Motor neuron (in vitro differentiated cells): Measurements from ENCODE around the gene LHPP. TPM values are rescaled to one million over a fixed set of nuclear protein-coding genes. Genes with fewer than 3 reads are reported as not detected.
A peak's percentile ranks its signal among the peaks of the same experiment; 100 is the strongest.

Experiments used
- ATAC-seq, 8 experiments: fragments of 200-7000 bp; cut with Tn5 transposase; replicated peaks in 6 of 8; 2 replicates each; pipeline ENCODE4 v1.8.0; 2021; ENCODE audit warnings: mild to moderate bottlenecking in 8 of 8, moderate library complexity in 8 of 8
- H3K27ac ChIP-seq, 2 donors: fragments of 250-450 bp; sonication (Bioruptor Pico); 2 replicates each; pipeline ENCODE4 v1.9.0; 2021; ENCODE audit warnings: antibody characterized with exemption in 2 of 2, mild to moderate bottlenecking in 2 of 2, moderate library complexity in 1 of 2
- H3K4me1 ChIP-seq, 2 donors: fragments of 250-450 bp; sonication (Bioruptor Pico); replicated peaks in 1 of 2; 2 replicates each; pipeline ENCODE4 v1.6.1; 2021; ENCODE audit warnings: antibody characterized with exemption in 2 of 2, mild to moderate bottlenecking in 2 of 2, moderate library complexity in 1 of 2
- H3K4me3 ChIP-seq, 5 donors: fragments of 250-450 bp; sonication (Bioruptor Pico); 2 replicates each; pipeline ENCODE4 v1.9.0; 2021; ENCODE audit warnings: antibody characterized with exemption in 5 of 5, mild to moderate bottlenecking in 5 of 5, moderate library complexity in 4 of 5
- WGBS, 10 experiments: fragments of 450-650 bp; shearing (Covaris generic); methylation state at CpG; one replicate each; pipeline ENCODE4 v1.0.0; 2022; 5-methylcytosine and 5-hydroxymethylcytosine counted together
- in situ Hi-C, 9 experiments: fragments of 400-800 bp; cut with MboI; loops; one replicate each; pipeline ENCODE4 v1.15.0; 2021; ENCODE audit warnings: low sequenced_read_pairs in 9 of 9, low pct_unique_long_range_greater_than_20kb in 2 of 9; ENCODE audit not compliant: unreplicated experiment in 9 of 9
- total RNA-seq, 8 experiments: library from RNA; unstranded; fragments of 300-600 nt; gene quantifications; 2 replicates each; pipeline versions ENCODE4 v1.2.3 to v1.2.4, GENCODE V29; 2022

The LHPP gene
- total RNA-seq, 8 experiments from 2014 or later: 3.4 to 14.5 (median 8.6) TPM

GRCh38 chr10:124480860-124481259, 19.2 kb downstream of the LHPP start:
- H3K4me1 ChIP-seq: peaks cover 7 to 18% of the 10 kb centered on the region in 2 donors
- peak in 3 of 8 experiments; percentile 25 to 80 (median 76) for ATAC-seq
- no peak overlapping the region for H3K4me3 ChIP-seq
- in situ Hi-C loops: no loop called here
- H3K27ac ChIP-seq: peak overlapping the region in 1 of 2 donors; percentile 24
- 14 to 100% (median 48%) methylated on average over 1 to 5 of the region's 5 CpGs; no CpG with 5 or more reads in 4 of the 10 experiments for WGBS, 10 experiments

GRCh38 chr10:124481717-124482116, 20.1 kb downstream of the LHPP start:
- H3K27ac ChIP-seq: no peak overlapping the region
- WGBS, 10 experiments: 29 to 100% (median 78%) methylated on average over 1 to 6 of the region's 6 CpGs; no CpG with 5 or more reads in 2 of the 10 experiments
- H3K4me3 ChIP-seq: no peak overlapping the region
- ATAC-seq: no peak
- H3K4me1 ChIP-seq: peaks cover 7 to 18% of the 10 kb centered on the region in 2 donors
- in situ Hi-C loops: no loop called here

DNA sequence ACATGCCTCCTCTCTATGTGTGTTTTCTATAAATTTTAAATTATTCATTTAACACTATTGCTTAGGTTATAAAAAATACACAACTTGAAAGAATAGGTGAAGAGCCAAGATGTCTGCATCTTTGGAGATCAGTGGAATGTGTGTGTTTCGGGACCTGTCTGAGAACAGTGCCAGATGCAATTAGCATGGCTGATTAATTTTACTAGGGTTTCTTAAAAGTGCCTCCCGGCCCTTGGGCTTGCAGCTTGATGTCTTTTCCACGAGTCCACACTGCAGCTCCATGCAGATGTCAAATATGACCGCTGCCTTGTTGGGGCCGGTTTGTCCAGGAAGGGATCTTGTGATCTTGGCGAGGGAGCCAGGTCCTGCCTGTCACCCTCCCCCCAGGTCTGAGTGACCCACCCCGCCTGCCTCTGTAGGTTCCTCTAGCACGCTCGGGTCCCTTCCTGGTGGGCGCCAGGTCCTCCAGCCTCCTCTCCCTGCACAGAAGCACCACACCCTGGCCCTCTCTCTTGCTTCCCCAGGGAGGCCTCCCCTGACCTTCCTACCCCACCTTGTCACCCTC, 20.7 kb downstream of the LHPP start:
- Histone ChIP-seq H3K4me3 (no peak overlapping the region), H3K4me1 (peaks cover 7 to 18% of the 10 kb centered on the region in 2 donors), H3K27ac (no peak overlapping the region)
- WGBS, 10 experiments: 50 to 100% (median 83%) methylated on average over 1 to 10 of the region's 10 CpGs; no CpG with 5 or more reads in 2 of the 10 experiments
- in situ Hi-C loops: no loop called here
- no peak for ATAC-seq

GRCh38 chr10:124482876-124483275, 21.3 kb downstream of the LHPP start:
- no peak overlapping the region for H3K27ac ChIP-seq
- 50 to 90% (median 80%) methylated on average over 2 to 7 of the region's 12 CpGs; no CpG with 5 or more reads in 3 of the 10 experiments for WGBS, 10 experiments

DNA sequence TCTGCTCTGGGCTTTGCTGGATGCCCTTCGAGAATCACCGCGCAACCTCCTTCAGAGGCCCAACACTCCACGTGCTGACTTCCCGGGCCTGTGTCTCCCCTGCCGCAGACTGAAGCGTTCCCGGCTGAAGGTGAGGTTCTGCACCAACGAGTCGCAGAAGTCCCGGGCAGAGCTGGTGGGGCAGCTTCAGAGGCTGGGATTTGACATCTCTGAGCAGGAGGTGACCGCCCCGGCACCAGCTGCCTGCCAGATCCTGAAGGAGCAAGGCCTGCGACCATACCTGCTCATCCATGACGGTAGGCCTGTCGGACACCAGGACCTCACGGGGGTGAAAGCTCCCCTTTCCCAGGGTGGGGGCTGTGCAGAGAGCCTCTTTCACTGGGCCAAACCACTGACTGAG, 22.4 kb downstream of the LHPP start:
- 85 to 93% (median 90%) methylated on average over 2 to 9 of the region's 17 CpGs; no CpG with 5 or more reads in 7 of the 10 experiments for WGBS, 10 experiments
- H3K27ac ChIP-seq: no peak overlapping the region
- no peak for ATAC-seq
- in situ Hi-C loops: no loop called here
- no peak overlapping the region for H3K4me3 ChIP-seq
- H3K4me1 ChIP-seq: peaks cover 0 to 10% of the 10 kb centered on the region in 2 donors

More at GRCh38 chr10:124482876-124483275, 21.3 kb downstream of the LHPP start:
- no peak for ATAC-seq
- peaks cover 7 to 18% of the 10 kb centered on the region in 2 donors for H3K4me1 ChIP-seq
- H3K4me3 ChIP-seq: no peak overlapping the region
- in situ Hi-C loops: no loop called here

DNA sequence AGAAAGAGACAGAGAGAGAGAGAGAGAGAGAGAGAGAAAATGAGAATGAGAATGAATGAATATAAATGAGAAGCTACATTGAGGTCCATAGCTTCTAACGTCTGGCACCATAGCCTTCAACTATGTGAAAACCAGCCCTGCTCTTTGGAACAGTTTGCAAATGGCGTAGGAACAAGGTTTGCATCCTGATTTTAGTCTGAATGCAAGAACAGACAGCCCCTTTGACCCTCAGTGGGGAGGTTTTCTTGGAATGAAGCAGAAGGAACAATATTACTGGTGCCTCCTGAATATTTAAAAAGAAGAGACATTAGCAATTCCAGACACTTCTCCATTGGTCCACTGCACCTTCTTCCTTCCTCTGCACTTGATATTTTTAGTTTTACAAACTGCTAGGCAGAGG, 23.0 kb downstream of the LHPP start:
- Histone ChIP-seq H3K27ac (no peak overlapping the region), H3K4me1 (peaks cover 0 to 10% of the 10 kb centered on the region in 2 donors), H3K4me3 (no peak overlapping the region)
- peak in 2 of 8 experiments; percentile 42 to 46 for ATAC-seq
- WGBS, 10 experiments: 33 to 79% (median 61%) methylated on average over 1 to 2 of the region's 2 CpGs; no CpG with 5 or more reads in 4 of the 10 experiments
- in situ Hi-C loops: no loop called here

- Histone ChIP-seq H3K27ac (no peak overlapping the region), H3K4me3 (no peak overlapping the region), H3K4me1 (no peaks in the 10 kb centered on the region)
- WGBS, 10 experiments: 83 to 100% (median 96%) methylated on average over 1 to 5 of the region's 6 CpGs; no CpG with 5 or more reads in 1 of the 10 experiments
- ATAC-seq: no peak
- in situ Hi-C loops: no loop called here
These were observed 25.0 kb downstream of the LHPP start for GRCh38 chr10:124486635-124487034.

- no peak overlapping the region for H3K27ac ChIP-seq
- 80 to 100% (median 94%) methylated on average over 2 to 9 of the region's 9 CpGs; no CpG with 5 or more reads in 3 of the 10 experiments for WGBS, 10 experiments
- in situ Hi-C loops: no loop called here
These were observed 29.5 kb downstream of the LHPP start for GRCh38 chr10:124491105-124491504.

DNA sequence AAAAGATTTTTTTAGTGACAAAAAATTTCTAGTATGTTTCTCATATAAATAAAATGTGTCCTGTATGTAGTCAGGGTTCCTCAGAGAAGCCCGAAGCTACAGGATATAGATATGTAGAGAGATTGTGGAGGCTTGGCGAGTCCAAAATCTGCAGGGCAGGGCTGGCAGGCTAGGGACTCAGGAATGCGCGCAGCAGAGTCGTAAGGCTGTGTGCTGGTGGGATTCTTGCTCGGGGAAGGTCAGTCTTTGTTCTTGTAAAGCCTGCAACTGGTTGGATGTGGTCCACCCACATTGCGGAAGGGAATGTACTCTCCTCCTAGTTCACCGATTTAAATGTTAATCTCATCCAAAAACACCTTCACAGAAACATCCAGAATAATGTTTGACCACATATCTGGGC, 30.6 kb downstream of the LHPP start:
- Histone ChIP-seq H3K4me3 (no peak overlapping the region), H3K27ac (no peak overlapping the region), H3K4me1 (peaks cover 17 to 27% of the 10 kb centered on the region in 2 donors)
- in situ Hi-C loops: no loop called here
- 70 to 100% (median 89%) methylated on average over 3 to 6 of the region's 8 CpGs; no CpG with 5 or more reads in 2 of the 10 experiments for WGBS, 10 experiments
- ATAC-seq: no peak

More at GRCh38 chr10:124491105-124491504, 29.5 kb downstream of the LHPP start:
- Histone ChIP-seq H3K4me1 (peaks cover 17 to 22% of the 10 kb centered on the region in 2 donors), H3K4me3 (no peak overlapping the region)
- no peak for ATAC-seq

DNA sequence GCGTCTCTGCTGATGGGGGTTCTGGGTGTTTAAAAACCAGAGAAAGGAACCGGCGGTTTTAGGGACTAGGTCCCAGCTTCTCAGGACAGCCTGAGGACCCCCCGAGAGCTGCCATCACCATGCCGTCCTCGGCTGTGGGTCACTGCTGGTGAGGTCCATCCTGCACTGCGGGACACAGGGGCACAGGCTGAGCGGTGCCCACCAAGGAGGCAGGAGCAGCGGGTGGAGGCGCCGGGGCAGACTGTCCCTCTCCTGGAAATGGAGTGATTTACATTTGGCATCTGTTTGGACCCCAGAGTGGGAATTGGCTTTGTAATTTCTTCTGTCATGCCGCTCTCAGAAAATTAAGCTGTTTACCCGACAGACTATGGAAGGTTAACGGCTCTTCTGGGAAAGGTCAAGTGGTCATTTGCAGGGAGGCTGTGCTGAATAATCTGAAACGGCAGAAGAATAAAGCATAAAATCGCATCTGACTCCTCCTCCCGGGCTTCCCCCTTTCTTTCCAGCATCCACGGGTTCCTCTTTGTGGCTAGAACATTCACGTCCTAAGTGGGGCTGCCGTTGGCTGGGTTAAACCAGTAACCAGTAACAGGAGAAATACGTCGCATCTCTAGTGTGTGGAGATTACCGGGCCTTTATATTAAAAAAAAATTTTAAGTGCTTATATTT, 31.7 kb downstream of the LHPP start:
- peaks cover 21 to 29% of the 10 kb centered on the region in 2 donors for H3K4me1 ChIP-seq
- ATAC-seq: peak in 5 of 8 experiments; percentile 52 to 70 (median 66)
- no peak overlapping the region for H3K4me3 ChIP-seq
- peak overlapping the region; percentile 10 to 65 for H3K27ac ChIP-seq
- 17 to 84% (median 53%) methylated on average over 2 to 22 of the region's 23 CpGs for WGBS, 10 experiments
- in situ Hi-C loops: no loop called here

DNA sequence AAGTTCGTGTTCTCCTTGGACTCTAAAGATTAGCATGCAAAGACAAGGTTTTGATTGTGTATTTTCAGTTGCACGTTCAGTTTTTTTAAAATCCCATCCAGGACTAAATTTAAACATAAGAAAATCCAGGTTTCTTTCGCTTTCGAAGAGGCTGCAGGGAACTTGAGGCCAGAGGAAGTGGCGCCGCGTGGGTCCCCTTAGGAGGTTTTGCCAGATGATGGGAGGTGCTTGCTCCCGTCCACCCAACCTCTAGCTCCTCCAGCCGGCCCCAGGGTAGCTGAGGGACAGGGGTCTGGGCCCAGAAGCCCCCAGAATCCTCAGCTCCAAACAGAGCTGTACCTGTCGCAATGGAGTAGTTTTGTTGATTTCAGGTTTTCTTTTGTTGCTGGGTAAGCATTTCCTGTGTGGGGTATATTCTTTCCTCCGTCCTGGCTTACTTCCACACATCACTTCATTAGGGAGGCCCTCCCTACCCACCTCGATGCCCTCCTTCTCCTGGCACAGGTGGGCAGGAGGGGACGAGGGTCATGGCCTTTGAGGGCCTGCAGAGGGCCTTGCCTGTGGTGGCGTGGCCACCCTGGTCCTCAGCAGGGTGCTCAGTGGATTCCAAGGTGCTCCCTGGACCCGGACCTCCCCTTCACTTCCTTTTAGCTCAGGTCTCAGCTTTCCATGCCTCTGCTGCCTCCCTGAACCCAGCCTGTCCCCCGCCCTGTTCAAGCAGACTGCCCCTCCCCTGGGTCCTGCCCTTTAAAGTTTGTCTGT, 32.6 kb downstream of the LHPP start:
- Histone ChIP-seq H3K4me1 (peaks cover 21 to 29% of the 10 kb centered on the region in 2 donors), H3K27ac (peak overlapping the region in 1 of 2 donors; percentile 8), H3K4me3 (no peak overlapping the region)
- no peak for ATAC-seq
- in situ Hi-C loops: no loop called here
- WGBS, 10 experiments: 42 to 90% (median 74%) methylated on average over 2 to 10 of the region's 16 CpGs

- Histone ChIP-seq H3K27ac (no peak overlapping the region), H3K4me3 (no peak overlapping the region), H3K4me1 (peaks cover 21 to 29% of the 10 kb centered on the region in 2 donors)
- 100% methylated on average over 1 to 2 of the region's 7 CpGs; no CpG with 5 or more reads in 5 of the 10 experiments for WGBS, 10 experiments
- in situ Hi-C loops: no loop called here
- no peak for ATAC-seq
These were observed 33.5 kb downstream of the LHPP start for GRCh38 chr10:124495162-124495561.

DNA sequence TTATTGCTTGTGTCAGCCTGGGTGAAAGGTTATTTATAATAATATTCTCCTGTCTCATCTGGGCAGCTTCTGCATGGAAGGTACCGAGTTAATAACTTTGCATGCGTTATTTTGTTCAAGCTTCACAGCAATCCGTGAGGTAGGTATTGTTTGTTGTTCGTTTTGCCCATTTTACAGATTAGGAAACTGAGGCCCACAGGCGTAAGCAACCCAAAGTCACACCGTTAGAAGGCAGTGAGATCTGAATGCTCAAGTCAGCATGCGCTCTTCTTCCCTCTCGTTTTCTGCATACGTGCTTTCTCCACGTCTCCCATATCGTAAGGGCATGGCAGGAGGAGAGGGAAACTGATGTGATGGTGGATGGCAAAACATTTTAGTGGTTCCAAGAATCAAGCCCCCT, 34.1 kb downstream of the LHPP start:
- ATAC-seq: no peak
- Histone ChIP-seq H3K27ac (no peak overlapping the region), H3K4me3 (no peak overlapping the region), H3K4me1 (peaks cover 21 to 29% of the 10 kb centered on the region in 2 donors)
- 64 to 100% (median 94%) methylated on average over 1 to 10 of the region's 11 CpGs; no CpG with 5 or more reads in 3 of the 10 experiments for WGBS, 10 experiments
- in situ Hi-C loops: no loop called here
